ENCODE measurements around the gene MXD3. TPM values are rescaled to one million over a fixed set of nuclear protein-coding genes. Genes with fewer than 3 reads are reported as not detected.
A peak's percentile ranks its signal among the peaks of the same experiment; 100 is the strongest.

Gene MXD3
- total RNA-seq, 1 donor from 2014 or later, result 17.3 TPM

- H3K4me1 Mint-ChIP-seq (ENCODE audit: low read depth, unreplicated experiment), result peaks cover 10% of the 10 kb centered on the region
- peak overlapping the region; percentile 97 for H3K4me3 Mint-ChIP-seq (ENCODE audit: unreplicated experiment)
- peaks cover 5% of the 10 kb centered on the region for H3K9me3 Mint-ChIP-seq (ENCODE audit: unreplicated experiment)
Measured at GRCh38 chr5:177350776-177351391, 39.2 kb upstream of the MXD3 start.

GRCh38 chr5:177349762-177350161 is 38.1 kb upstream of the MXD3 start:
- TF ChIP-seq, protein P1, sequence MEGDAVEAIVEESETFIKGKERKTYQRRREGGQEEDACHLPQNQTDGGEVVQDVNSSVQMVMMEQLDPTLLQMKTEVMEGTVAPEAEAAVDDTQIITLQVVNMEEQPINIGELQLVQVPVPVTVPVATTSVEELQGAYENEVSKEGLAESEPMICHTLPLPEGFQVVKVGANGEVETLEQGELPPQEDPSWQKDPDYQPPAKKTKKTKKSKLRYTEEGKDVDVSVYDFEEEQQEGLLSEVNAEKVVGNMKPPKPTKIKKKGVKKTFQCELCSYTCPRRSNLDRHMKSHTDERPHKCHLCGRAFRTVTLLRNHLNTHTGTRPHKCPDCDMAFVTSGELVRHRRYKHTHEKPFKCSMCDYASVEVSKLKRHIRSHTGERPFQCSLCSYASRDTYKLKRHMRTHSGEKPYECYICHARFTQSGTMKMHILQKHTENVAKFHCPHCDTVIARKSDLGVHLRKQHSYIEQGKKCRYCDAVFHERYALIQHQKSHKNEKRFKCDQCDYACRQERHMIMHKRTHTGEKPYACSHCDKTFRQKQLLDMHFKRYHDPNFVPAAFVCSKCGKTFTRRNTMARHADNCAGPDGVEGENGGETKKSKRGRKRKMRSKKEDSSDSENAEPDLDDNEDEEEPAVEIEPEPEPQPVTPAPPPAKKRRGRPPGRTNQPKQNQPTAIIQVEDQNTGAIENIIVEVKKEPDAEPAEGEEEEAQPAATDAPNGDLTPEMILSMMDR (IDR thresholded peaks at IDR 0.05; ENCODE audit: partially characterized antibody, unreplicated experiment), result no peak
- Mint-ChIP-seq H3K27ac (ENCODE audit: unreplicated experiment) (no peak overlapping the region), H3K9me3 (ENCODE audit: unreplicated experiment) (peaks cover 4% of the 10 kb centered on the region), H3K36me3 (ENCODE audit: unreplicated experiment) (no peaks in the 10 kb centered on the region), H3K27me3 (ENCODE audit: unreplicated experiment) (peaks cover 2% of the 10 kb centered on the region), H3K4me1 (ENCODE audit: low read depth, unreplicated experiment) (peaks cover 10% of the 10 kb centered on the region), H3K4me3 (ENCODE audit: unreplicated experiment) (peak overlapping the region; percentile 75)
- no peak for DNase-seq

More at GRCh38 chr5:177350776-177351391, 39.2 kb upstream of the MXD3 start:
- Mint-ChIP-seq H3K36me3 (ENCODE audit: unreplicated experiment) (no peaks in the 10 kb centered on the region), H3K27me3 (ENCODE audit: unreplicated experiment) (peaks cover 2% of the 10 kb centered on the region), H3K27ac (ENCODE audit: unreplicated experiment) (peak overlapping the region; percentile 98)
- DNase-seq, result no peak
- TF ChIP-seq, protein P1 (IDR thresholded peaks at IDR 0.05; ENCODE audit: partially characterized antibody, unreplicated experiment), result no peak

DNA sequence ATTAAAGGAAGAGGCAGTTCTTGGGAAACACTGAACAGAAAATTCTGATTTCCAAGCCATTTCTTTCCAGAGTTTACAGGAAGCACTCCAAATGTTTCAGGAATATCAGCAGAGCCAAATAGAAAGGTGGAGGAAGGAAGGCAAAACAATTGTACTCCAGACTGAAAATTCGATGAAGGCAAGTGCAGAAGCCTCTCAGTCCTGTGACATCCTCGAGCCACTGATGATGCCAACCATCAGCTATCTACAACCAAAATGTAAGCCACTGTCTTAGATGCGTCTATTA is 37.6 kb upstream of the MXD3 start:
- Mint-ChIP-seq H3K27me3 (ENCODE audit: unreplicated experiment) (peaks cover 2% of the 10 kb centered on the region), H3K4me1 (ENCODE audit: low read depth, unreplicated experiment) (peaks cover 10% of the 10 kb centered on the region), H3K27ac (ENCODE audit: unreplicated experiment) (no peak overlapping the region), H3K36me3 (ENCODE audit: unreplicated experiment) (no peaks in the 10 kb centered on the region), H3K9me3 (ENCODE audit: unreplicated experiment) (peaks cover 4% of the 10 kb centered on the region), H3K4me3 (ENCODE audit: unreplicated experiment) (no peak overlapping the region)
- DNase-seq, result no peak
- TF ChIP-seq, protein P1 (IDR thresholded peaks at IDR 0.05; ENCODE audit: partially characterized antibody, unreplicated experiment), result no peak

GRCh38 chr5:177347699-177348098 is 36.0 kb upstream of the MXD3 start:
- Mint-ChIP-seq H3K27ac (ENCODE audit: unreplicated experiment) (no peak overlapping the region), H3K4me3 (ENCODE audit: unreplicated experiment) (no peak overlapping the region), H3K36me3 (ENCODE audit: unreplicated experiment) (peaks cover 5% of the 10 kb centered on the region), H3K4me1 (ENCODE audit: low read depth, unreplicated experiment) (peaks cover 10% of the 10 kb centered on the region), H3K9me3 (ENCODE audit: unreplicated experiment) (peaks cover 5% of the 10 kb centered on the region), H3K27me3 (ENCODE audit: unreplicated experiment) (peaks cover 2% of the 10 kb centered on the region)
- TF ChIP-seq, protein P1 (IDR thresholded peaks at IDR 0.05; ENCODE audit: partially characterized antibody, unreplicated experiment), result no peak
- no peak for DNase-seq

- Mint-ChIP-seq H3K36me3 (ENCODE audit: unreplicated experiment) (peaks cover 5% of the 10 kb centered on the region), H3K4me3 (ENCODE audit: unreplicated experiment) (no peak overlapping the region), H3K27me3 (ENCODE audit: unreplicated experiment) (peaks cover 2% of the 10 kb centered on the region), H3K4me1 (ENCODE audit: low read depth, unreplicated experiment) (peaks cover 10% of the 10 kb centered on the region), H3K27ac (ENCODE audit: unreplicated experiment) (no peak overlapping the region), H3K9me3 (ENCODE audit: unreplicated experiment) (peaks cover 5% of the 10 kb centered on the region)
- no peak for DNase-seq
- TF ChIP-seq, protein P1 (IDR thresholded peaks at IDR 0.05; ENCODE audit: partially characterized antibody, unreplicated experiment), result no peak
Measured at GRCh38 chr5:177346820-177347219, 35.1 kb upstream of the MXD3 start.
